KOPT-K1 (cell line): ENCODE results near the gene ZBTB12.
"Not testable (repeated sequence)": the region's sequence is repeated elsewhere in the genome, so short reads cannot be mapped to it uniquely, and the experiment has no call there.

Experiments used
- H3K27ac ChIP-seq: fragments of 200-600 bp; sonication (generic); 2 replicates; pipeline ENCODE4 v1.5.1; 2016; ENCODE audit warnings: antibody characterized with exemption, mild to moderate bottlenecking, low read depth, low read length; ENCODE audit not compliant: poor library complexity, severe bottlenecking
- H3K36me3 ChIP-seq: fragments of 200-600 bp; sonication (generic); 2 replicates; pipeline ENCODE4 v1.5.1; 2017; ENCODE audit warnings: antibody characterized with exemption, mild to moderate bottlenecking, low read length, moderate library complexity; ENCODE audit not compliant: insufficient read depth
- H3K9me3 ChIP-seq: fragments of 200-600 bp; sonication (generic); 2 replicates; pipeline ENCODE4 v1.5.1; 2017; ENCODE audit warnings: antibody characterized with exemption, low read length, mild to moderate bottlenecking; ENCODE audit not compliant: insufficient read depth, poor library complexity, severe bottlenecking

ZBTB12 gene

GRCh38 chr6:31877125-31877650 is 24.7 kb downstream of the ZBTB12 start:
- Histone ChIP-seq H3K27ac (no peak overlapping the region), H3K9me3 (no peaks in the 10 kb centered on the region), H3K36me3 (peaks cover 33% of the 10 kb centered on the region)

- Histone ChIP-seq H3K9me3 (no peaks in the 10 kb centered on the region), H3K36me3 (peaks cover 24% of the 10 kb centered on the region), H3K27ac (no peak overlapping the region)
Measured at GRCh38 chr6:31876357-31876756, 25.5 kb downstream of the ZBTB12 start.

DNA sequence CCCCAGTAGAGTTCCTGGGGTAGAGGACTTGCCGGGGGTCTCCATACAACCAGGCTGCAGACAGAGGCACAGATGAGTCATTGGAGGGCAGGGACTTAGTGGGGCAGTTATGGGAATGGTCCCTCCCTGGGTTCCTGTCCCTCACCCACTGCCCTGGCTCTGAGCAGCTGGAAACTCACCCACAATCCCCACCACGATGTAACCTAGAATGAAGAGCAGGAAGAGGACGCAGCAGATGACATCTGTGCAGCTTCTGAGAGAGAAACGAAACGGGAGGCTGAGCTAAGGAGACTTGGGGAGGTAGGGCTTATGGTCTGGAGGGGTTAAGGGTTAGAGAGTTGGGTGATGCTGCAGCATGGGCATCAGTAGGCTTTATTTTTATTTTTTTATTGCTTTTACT is 26.0 kb downstream of the ZBTB12 start:
- Histone ChIP-seq H3K36me3 (peaks cover 19% of the 10 kb centered on the region), H3K27ac (no peak overlapping the region), H3K9me3 (no peaks in the 10 kb centered on the region)

- Histone ChIP-seq H3K36me3 (peaks cover 11% of the 10 kb centered on the region), H3K27ac (no peak overlapping the region), H3K9me3 (no peaks in the 10 kb centered on the region)
Measured at GRCh38 chr6:31874836-31875572, 26.9 kb downstream of the ZBTB12 start.

DNA sequence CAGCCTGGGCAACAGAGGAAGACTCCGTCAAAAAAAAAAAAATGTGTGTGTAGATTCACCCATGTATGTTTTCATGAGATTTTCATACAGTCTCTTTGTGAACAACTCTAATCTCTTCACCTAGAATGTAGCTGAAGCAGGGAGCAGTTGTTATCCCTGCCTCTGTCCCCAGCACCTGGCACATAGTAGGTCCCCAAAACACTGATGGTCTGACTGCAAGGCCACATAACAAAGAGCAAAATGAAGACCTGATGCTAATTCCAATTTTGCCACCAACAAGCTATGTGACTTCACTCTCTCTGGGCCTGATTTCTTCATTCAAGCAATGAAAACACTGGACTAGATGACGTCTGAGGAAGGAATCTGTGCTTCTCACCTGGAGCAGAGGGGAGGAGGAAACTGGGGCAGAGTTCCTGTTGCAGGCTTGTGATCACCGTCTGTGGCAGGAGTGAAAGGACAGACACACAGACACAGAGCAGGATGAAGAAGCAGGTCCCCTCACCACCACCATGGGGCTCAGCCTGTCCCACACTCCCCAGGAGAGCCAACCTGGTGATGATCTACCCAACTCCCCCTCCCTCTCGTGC is 27.7 kb downstream of the ZBTB12 start:
- Histone ChIP-seq H3K9me3 (no peaks in the 10 kb centered on the region), H3K27ac (no peak overlapping the region), H3K36me3 (peaks cover 2% of the 10 kb centered on the region)

GRCh38 chr6:31871046-31871659 is 30.7 kb downstream of the ZBTB12 start:
- Histone ChIP-seq H3K36me3 (no peaks in the 10 kb centered on the region), H3K27ac (no peak overlapping the region)

DNA sequence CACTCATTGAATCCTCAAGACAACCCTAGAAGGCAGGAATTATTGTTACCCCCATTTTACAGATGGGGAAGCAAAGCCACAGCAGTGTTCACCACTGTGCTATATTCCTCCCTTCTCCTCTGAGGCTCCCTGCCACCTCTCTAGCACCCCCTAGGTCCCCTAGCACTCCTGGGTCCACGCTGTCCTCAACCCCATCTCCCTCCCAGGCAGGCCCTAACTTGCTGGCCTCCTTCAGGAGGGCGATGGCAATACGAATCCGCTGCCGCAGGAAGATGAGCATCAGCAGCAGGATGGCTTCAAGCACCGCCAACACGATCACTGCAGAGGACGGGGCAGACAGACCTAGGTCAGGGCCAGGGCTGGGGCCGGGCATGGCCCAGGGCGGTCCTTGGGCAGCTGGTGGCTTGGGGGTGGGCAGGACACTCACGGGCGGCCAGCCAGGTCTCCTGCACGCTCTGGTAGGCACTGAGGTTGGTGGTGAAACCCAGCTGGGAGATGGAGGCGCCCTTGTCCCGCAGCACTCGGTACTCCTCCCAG is 31.4 kb downstream of the ZBTB12 start:
- Histone ChIP-seq H3K27ac (no peak overlapping the region), H3K9me3 (no peaks in the 10 kb centered on the region), H3K36me3 (no peaks in the 10 kb centered on the region)

More at GRCh38 chr6:31871046-31871659, 30.7 kb downstream of the ZBTB12 start:
- no peaks in the 10 kb centered on the region for H3K9me3 ChIP-seq

GRCh38 chr6:31869343-31869742 is 32.5 kb downstream of the ZBTB12 start:
- no peaks in the 10 kb centered on the region for H3K36me3 ChIP-seq
- no peaks in the 10 kb centered on the region for H3K9me3 ChIP-seq
- H3K27ac ChIP-seq, result no peak overlapping the region

- not testable (repeated sequence) for H3K36me3 ChIP-seq, H3K27ac ChIP-seq, H3K9me3 ChIP-seq
Measured at GRCh38 chr6:31868658-31868971, 33.3 kb downstream of the ZBTB12 start.

GRCh38 chr6:31865205-31866118 is 36.4 kb downstream of the ZBTB12 start:
- H3K27ac ChIP-seq, result no peak overlapping the region
- H3K36me3 ChIP-seq, result no peaks in the 10 kb centered on the region
- H3K9me3 ChIP-seq, result no peaks in the 10 kb centered on the region

GRCh38 chr6:31864818-31865204 is 37.1 kb downstream of the ZBTB12 start:
- Histone ChIP-seq H3K27ac (no peak overlapping the region), H3K9me3 (no peaks in the 10 kb centered on the region)

DNA sequence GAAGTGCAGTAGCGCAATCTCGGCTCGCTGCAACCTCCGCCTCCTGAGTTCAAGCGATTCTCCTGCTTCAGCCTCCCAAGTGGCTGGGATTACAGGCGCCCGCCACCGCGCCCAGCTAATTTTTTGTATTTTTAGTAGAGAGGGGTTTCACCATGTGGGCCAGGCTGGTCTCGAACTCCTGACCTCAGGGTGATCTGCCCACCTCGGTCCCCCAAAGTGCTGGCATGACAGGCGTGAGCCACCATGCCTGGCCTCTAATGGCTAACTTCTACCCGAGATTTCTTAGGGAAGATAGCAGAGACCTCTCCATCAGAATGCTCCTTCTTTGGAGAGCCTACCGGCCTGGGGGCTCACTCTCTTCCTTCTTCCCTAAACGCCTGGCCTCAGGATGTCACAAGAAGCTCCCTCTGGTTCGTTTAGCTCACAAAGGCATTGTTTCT is 37.7 kb downstream of the ZBTB12 start:
- H3K27ac ChIP-seq, result peak overlapping the region; percentile 63

More at GRCh38 chr6:31864818-31865204, 37.1 kb downstream of the ZBTB12 start:
- peaks cover 5% of the 10 kb centered on the region; the same call in 1 of the 2 replicates for H3K36me3 ChIP-seq

GRCh38 chr6:31862344-31863235 is 39.3 kb downstream of the ZBTB12 start, which contains the start of gene NEU1:
TSS of gene NEU1 (minus strand) at chr6:31862821. CDS start at chr6:31862776, 45 bp downstream.
- Histone ChIP-seq H3K36me3 (peaks cover 23% of the 10 kb centered on the region), H3K9me3 (no peaks in the 10 kb centered on the region), H3K27ac (peak within 1 kb of the TSS; percentile 63)

More for the DNA sequence above, 37.7 kb downstream of the ZBTB12 start:
- not testable (repeated sequence) for H3K9me3 ChIP-seq
- peaks cover 12% of the 10 kb centered on the region; the same call in 1 of the 2 replicates for H3K36me3 ChIP-seq
